Measurements from ENCODE around the gene ECHDC3.

DNA sequence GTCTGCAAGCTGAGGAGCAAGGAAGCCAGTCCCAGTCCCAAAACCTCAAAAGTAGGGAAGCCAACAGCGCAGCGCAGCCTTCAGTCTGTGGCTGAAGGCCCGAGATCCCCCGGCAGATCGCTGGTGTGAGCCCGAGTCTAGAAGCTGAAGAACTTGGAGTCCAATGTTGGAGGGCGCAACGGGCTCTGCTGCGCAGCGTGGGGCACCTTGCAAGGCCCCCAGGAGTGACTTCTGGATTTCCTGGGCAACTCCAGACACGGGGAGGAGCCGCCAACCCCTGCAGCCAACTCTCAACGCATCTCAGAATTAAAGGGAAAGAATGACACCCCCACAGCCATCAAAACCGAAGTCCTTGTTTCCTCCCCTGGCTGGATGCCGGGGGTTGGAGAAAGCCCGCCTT, 62.2 kb downstream of the ECHDC3 start:
- TF ChIP-seq CTCF (IDR thresholded peaks at IDR 0.05; ENCODE audit: low read depth, low read length), result no peak
- no peak for TF ChIP-seq EZH2phosphoT487 (IDR thresholded peaks at IDR 0.05; ENCODE audit: low read depth)

All from OCI-LY3 (cell line).